ENCODE measurements around the gene CHMP2A. TPM values are rescaled to one million over a fixed set of nuclear protein-coding genes. Genes with fewer than 3 reads are reported as not detected.

CHMP2A gene
- total and polyA plus RNA-seq, 2 of the 4 experiments (the other 2 are of a cell fraction): 105 to 183 TPM

- Histone ChIP-seq H2BK5ac (ENCODE audit: low read depth, low read length, poor library complexity, severe bottlenecking) (peak overlapping the region; percentile 59), H3K18ac (ENCODE audit: low read depth, low read length) (no peak overlapping the region), H3K27me3 (ENCODE audit: control insufficient read depth, insufficient read depth, low read length) (no peaks in the 10 kb centered on the region), H2BK120ac (ENCODE audit: low read depth, low read length) (peak overlapping the region; percentile 24; the same call in 1 of the 2 replicates), H2BK15ac (ENCODE audit: low read depth, low read length) (0 out of 3 replicates have a peak overlapping the region, but pooled peaks have one; percentile 2), H3K9me3 (ENCODE audit: control insufficient read depth, insufficient read depth, low read length) (no peaks in the 10 kb centered on the region), H2AK5ac (ENCODE audit: low read depth, low read length) (peak overlapping the region; percentile 85), H4K20me1 (ENCODE audit: insufficient read depth, low read length) (peaks cover 12% of the 10 kb centered on the region), H3K36me3 (ENCODE audit: control insufficient read depth, insufficient read depth, low read length) (peaks cover 10% of the 10 kb centered on the region; the same call in 1 of the 2 replicates), H2AK9ac (replicated peaks; ENCODE audit: low read depth, low read length, poor library complexity) (peak overlapping the region; percentile 100), H2BK20ac (ENCODE audit: low read depth, low read length) (no peak overlapping the region), H3K4me3 (ENCODE audit: insufficient read depth, low read depth, low read length) (peak overlapping the region; percentile 40), H4K5ac (ENCODE audit: low read depth, low read length) (peak overlapping the region; percentile 87), H3K4me1 (ENCODE audit: control insufficient read depth, insufficient read depth, low read length) (peaks cover 25% of the 10 kb centered on the region), H3K9me1 (ENCODE audit: insufficient read depth, low read length) (peaks cover 22% of the 10 kb centered on the region), H4K91ac (ENCODE audit: insufficient read depth, low read depth, low read length) (peak overlapping the region; percentile 85), H3K79me1 (ENCODE audit: low read depth in 1 of 2, low read length in 2 of 2) (peaks cover 7 to 41% of the 10 kb centered on the region in 2 experiments), H3K27ac (ENCODE audit: insufficient read depth, low read length) (peak overlapping the region; percentile 53; the same call in 1 of the 2 replicates), H3K56ac (ENCODE audit: extremely low read depth, insufficient read depth, low read length) (no peak overlapping the region), H3K4me2 (ENCODE audit: low read depth, low read length) (peak overlapping the region; percentile 88), H2AFZ (replicated peaks; ENCODE audit: low read length, poor library complexity) (peak overlapping the region; percentile 100), H3K23ac (ENCODE audit: low read depth, low read length) (peak overlapping the region; percentile 21; the same call in 1 of the 2 replicates), H3K4ac (ENCODE audit: low read depth, low read length) (peak overlapping the region; percentile 82), H4K8ac (ENCODE audit: low read depth in 2 of 2, low read length in 2 of 2) (peak overlapping the region; percentile 100), H3K9ac (ENCODE audit: low read depth, low read length) (peak overlapping the region; percentile 51; the same call in 1 of the 2 replicates), H3K14ac (replicated peaks; ENCODE audit: low read depth, low read length) (peak overlapping the region; percentile 76)
- DNase-seq (no peak), ATAC-seq (ENCODE audit: low read depth) (no peak)
- no peak for TF ChIP-seq RCOR1 (IDR thresholded peaks at IDR 0.05; ENCODE audit: insufficient replicate concordance, low read length)
- TF ChIP-seq POLR2A (IDR thresholded peaks at IDR 0.05; ENCODE audit: low read depth, low read length): no peak
- no peak for TF ChIP-seq RFX5 (IDR thresholded peaks at IDR 0.05; ENCODE audit: low read depth, low read length)
- TF ChIP-seq MAZ (IDR thresholded peaks at IDR 0.05; ENCODE audit: borderline replicate concordance, low read depth, low read length): no peak
- no peak for TF ChIP-seq FOS (IDR thresholded peaks at IDR 0.05; ENCODE audit: low read depth, low read length)
- TF ChIP-seq SMC3 (IDR thresholded peaks at IDR 0.05; ENCODE audit: low read depth, low read length): no peak
- no peak for TF ChIP-seq RAD21 (IDR thresholded peaks at IDR 0.05; ENCODE audit: low read length)
- TF ChIP-seq MAFK (IDR thresholded peaks at IDR 0.05; ENCODE audit: low read depth, low read length): no peak
- no peak for TF ChIP-seq NFE2L2 (IDR thresholded peaks at IDR 0.05; ENCODE audit: low read depth, low read length)
- POLR2A ChIA-PET (ENCODE audit: unreplicated experiment): no interaction called here
- dilution Hi-C loops (cut with HindIII; ENCODE audit: low sequenced_read_pairs, unreplicated experiment): no loop called here
- no TSS peak for BruUV-seq (replicated peaks)
- 85% methylated on average over 5 of the region's 8 CpGs; no CpG with 5 or more reads in 1 of the 2 experiments for WGBS, 2 experiments (ENCODE audit: extremely low coverage in 2 of 2, insufficient read length in 1 of 2)
- in situ Hi-C loops (cut with MboI; ENCODE audit: low sequenced_read_pairs): no loop called here
- CTCF ChIA-PET: no interaction called here
- intact Hi-C loops (cut with micrococcal nuclease): no loop called here
Measured at GRCh38 chr19:58560007-58560887, 5.3 kb upstream of the CHMP2A start.
